ENCODE results near the gene PRIMA1. TPM values are rescaled to one million over a fixed set of nuclear protein-coding genes. Genes with fewer than 3 reads are reported as not detected.

PRIMA1 gene
- polyA plus RNA-seq, 1 experiment = not detected

DNA sequence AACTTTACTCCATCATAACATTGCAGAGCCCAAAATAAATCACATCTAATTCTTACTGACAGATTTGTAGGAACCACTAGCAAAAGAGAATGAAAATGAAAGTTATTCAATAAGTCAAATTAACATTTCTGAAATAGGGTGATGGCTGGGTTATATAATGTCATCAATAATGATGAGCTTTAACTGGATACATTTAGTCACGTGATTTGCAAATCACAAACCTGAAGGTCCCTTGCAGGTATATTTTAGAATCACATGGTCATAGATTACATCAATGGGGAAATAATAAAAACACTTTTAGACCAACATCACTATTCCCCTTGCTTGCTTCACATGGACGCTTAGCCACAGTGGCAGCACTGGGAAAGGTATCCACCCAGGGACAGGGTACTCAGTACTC is 86.7 kb downstream of the PRIMA1 start:
- no peak for DNase-seq (ENCODE audit: low read depth)
- CTCF ChIA-PET = no interaction called here

DNA sequence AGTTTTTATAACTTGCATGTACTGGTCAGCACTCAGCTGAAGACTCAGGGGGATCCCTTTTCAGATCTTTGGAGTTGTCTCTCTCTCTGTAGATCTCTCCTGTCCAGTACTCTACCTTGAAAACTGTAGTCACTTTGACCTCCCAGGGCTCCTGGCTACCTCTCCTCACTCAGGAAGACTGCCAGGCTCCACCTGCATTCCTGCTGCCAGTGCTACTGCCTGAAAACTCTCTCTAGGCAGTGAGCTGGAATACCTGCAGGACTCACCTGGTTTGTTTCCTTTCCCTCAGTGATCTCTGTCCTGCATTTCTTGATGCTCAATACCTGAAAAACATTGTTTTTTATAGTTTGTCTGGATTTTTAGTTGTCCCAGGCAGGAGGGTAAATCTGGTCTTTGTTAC is 87.4 kb downstream of the PRIMA1 start:
- no peaks in the 10 kb centered on the region for H3K36me3 ChIP-seq (ENCODE audit: control insufficient read depth, insufficient read depth, low read length)
- no peaks in the 10 kb centered on the region for H3K27me3 ChIP-seq (ENCODE audit: control insufficient read depth, insufficient read depth, low read length)
- no peak for TF ChIP-seq CTCF (IDR thresholded peaks at IDR 0.05; ENCODE audit: insufficient read depth, low read depth, low read length)
- ChIA-PET CTCF (no interaction called here), POLR2A (no interaction called here)
- H3K4me3 ChIP-seq (ENCODE audit: low read depth, low read length) = no peak overlapping the region
- DNase-seq (ENCODE audit: low read depth) = no peak

More for the DNA sequence above, 86.7 kb downstream of the PRIMA1 start:
- Histone ChIP-seq H3K4me3 (ENCODE audit: low read depth, low read length) (no peak overlapping the region), H3K36me3 (ENCODE audit: control insufficient read depth, insufficient read depth, low read length) (no peaks in the 10 kb centered on the region), H3K27me3 (ENCODE audit: control insufficient read depth, insufficient read depth, low read length) (no peaks in the 10 kb centered on the region)
- TF ChIP-seq CTCF (IDR thresholded peaks at IDR 0.05; ENCODE audit: insufficient read depth, low read depth, low read length) = no peak
- POLR2A ChIA-PET = no interaction called here

GRCh38 chr14:93693914-93694313 is 94.4 kb downstream of the PRIMA1 start:
- ChIA-PET POLR2A (no interaction called here), CTCF (no interaction called here)
- H3K27me3 ChIP-seq (ENCODE audit: control insufficient read depth, insufficient read depth, low read length) = no peaks in the 10 kb centered on the region
- TF ChIP-seq CTCF (IDR thresholded peaks at IDR 0.05; ENCODE audit: insufficient read depth, low read depth, low read length) = no peak
- DNase-seq (ENCODE audit: low read depth) = no peak
- no peaks in the 10 kb centered on the region for H3K36me3 ChIP-seq (ENCODE audit: control insufficient read depth, insufficient read depth, low read length)
- H3K4me3 ChIP-seq (ENCODE audit: low read depth, low read length) = no peak overlapping the region

GRCh38 chr14:93691042-93691780 is 97.1 kb downstream of the PRIMA1 start:
- ChIA-PET CTCF (no interaction called here), POLR2A (no interaction called here)
- TF ChIP-seq CTCF (IDR thresholded peaks at IDR 0.05; ENCODE audit: insufficient read depth, low read depth, low read length) = no peak
- Histone ChIP-seq H3K4me3 (ENCODE audit: low read depth, low read length) (no peak overlapping the region), H3K27me3 (ENCODE audit: control insufficient read depth, insufficient read depth, low read length) (no peaks in the 10 kb centered on the region), H3K36me3 (ENCODE audit: control insufficient read depth, insufficient read depth, low read length) (no peaks in the 10 kb centered on the region)
- no peak for DNase-seq (ENCODE audit: low read depth)

DNA sequence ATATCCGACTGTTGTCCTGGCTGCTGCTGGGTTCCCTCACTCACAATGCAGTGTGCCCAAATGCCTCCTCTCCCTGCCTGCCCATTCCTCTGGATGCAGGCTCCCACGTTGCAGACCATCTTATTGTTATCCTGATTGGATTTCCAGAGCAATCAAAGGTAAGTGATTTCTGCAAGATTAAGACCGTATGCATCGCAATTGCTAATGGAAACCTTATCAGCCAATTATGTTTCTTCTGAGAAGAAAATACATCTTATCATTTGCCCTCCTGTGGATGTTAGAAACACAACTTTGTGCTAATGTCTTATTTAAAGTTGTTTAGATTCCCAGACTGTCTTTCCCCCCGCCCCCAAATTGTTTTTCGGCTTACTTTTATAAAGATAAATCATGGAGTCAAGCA is 98.1 kb downstream of the PRIMA1 start:
- CTCF ChIA-PET = no interaction called here
- DNase-seq (ENCODE audit: low read depth) = no peak
- H3K27me3 ChIP-seq (ENCODE audit: control insufficient read depth, insufficient read depth, low read length) = no peaks in the 10 kb centered on the region
- H3K36me3 ChIP-seq (ENCODE audit: control insufficient read depth, insufficient read depth, low read length) = no peaks in the 10 kb centered on the region
- H3K4me3 ChIP-seq (ENCODE audit: low read depth, low read length) = no peak overlapping the region
- TF ChIP-seq CTCF (IDR thresholded peaks at IDR 0.05; ENCODE audit: insufficient read depth, low read depth, low read length) = no peak
- POLR2A ChIA-PET = no interaction called here
